ENCODE results near the gene SPECC1. TPM values are rescaled to one million over a fixed set of nuclear protein-coding genes. Genes with fewer than 3 reads are reported as not detected.

Gene SPECC1
- total RNA-seq, 6 donors from 2014 or later: 21.8 to 65.0 (median 33.9) TPM

GRCh38 chr17:20184977-20185619, 175.9 kb downstream of the SPECC1 start:
- Histone ChIP-seq H3K9me3 (no peaks in the 10 kb centered on the region), H3K36me3 (no peaks in the 10 kb centered on the region), H3K4me3 (no peak overlapping the region), H3K4me1 (no peaks in the 10 kb centered on the region), H3K27me3 (no peaks in the 10 kb centered on the region), H3K27ac (no peak overlapping the region)
- DNase-seq (no peak), ATAC-seq (ENCODE audit: low FRiP score in 2 of 2) (peak; percentile 65 to 72)
- TF ChIP-seq CTCF (IDR thresholded peaks at IDR 0.05) (no peak), POLR2A (IDR thresholded peaks at IDR 0.05) (no peak), EP300 (IDR thresholded peaks at IDR 0.05) (no peak), POLR2AphosphoS5 (IDR thresholded peaks at IDR 0.05) (no peak)
- WGBS, 2 donors: 78 to 81% methylated on average over 10 of the region's 10 CpGs

GRCh38 chr17:20187049-20187448, 177.9 kb downstream of the SPECC1 start:
- WGBS, 2 donors: 76 to 82% methylated on average over 4 of the region's 4 CpGs
- Histone ChIP-seq H3K36me3 (no peaks in the 10 kb centered on the region), H3K4me3 (no peak overlapping the region), H3K4me1 (no peaks in the 10 kb centered on the region), H3K27me3 (no peaks in the 10 kb centered on the region), H3K27ac (no peak overlapping the region), H3K9me3 (no peaks in the 10 kb centered on the region)
- TF ChIP-seq POLR2A (IDR thresholded peaks at IDR 0.05): no peak
- TF ChIP-seq POLR2AphosphoS5 (IDR thresholded peaks at IDR 0.05): no peak
- no peak for TF ChIP-seq CTCF (IDR thresholded peaks at IDR 0.05)
- no peak for TF ChIP-seq EP300 (IDR thresholded peaks at IDR 0.05)
- no peak for DNase-seq
- ATAC-seq (ENCODE audit: low FRiP score in 2 of 2): no peak

- no peak overlapping the region for H3K4me3 ChIP-seq
- no peak for DNase-seq
- WGBS, 2 donors: 83 to 92% methylated on average over 5 of the region's 5 CpGs
- no peak overlapping the region for H3K27ac ChIP-seq
- H3K9me3 ChIP-seq: no peaks in the 10 kb centered on the region
- no peak for TF ChIP-seq CTCF (IDR thresholded peaks at IDR 0.05)
- no peak for TF ChIP-seq POLR2A (IDR thresholded peaks at IDR 0.05)
- no peak for TF ChIP-seq POLR2AphosphoS5 (IDR thresholded peaks at IDR 0.05)
- no peak for TF ChIP-seq EP300 (IDR thresholded peaks at IDR 0.05)
- no peaks in the 10 kb centered on the region for H3K4me1 ChIP-seq
- H3K36me3 ChIP-seq: no peaks in the 10 kb centered on the region
- ATAC-seq (ENCODE audit: low FRiP score in 2 of 2): no peak
- H3K27me3 ChIP-seq: no peaks in the 10 kb centered on the region
Measured at GRCh38 chr17:20189302-20189701, 180.1 kb downstream of the SPECC1 start.

- Histone ChIP-seq H3K4me1 (no peaks in the 10 kb centered on the region), H3K27me3 (no peaks in the 10 kb centered on the region), H3K4me3 (no peak overlapping the region), H3K36me3 (no peaks in the 10 kb centered on the region), H3K27ac (no peak overlapping the region), H3K9me3 (no peaks in the 10 kb centered on the region)
- TF ChIP-seq EP300 (IDR thresholded peaks at IDR 0.05): no peak
- no peak for TF ChIP-seq POLR2A (IDR thresholded peaks at IDR 0.05)
- TF ChIP-seq CTCF (IDR thresholded peaks at IDR 0.05): no peak
- no peak for TF ChIP-seq POLR2AphosphoS5 (IDR thresholded peaks at IDR 0.05)
- 71 to 74% methylated on average over 2 of the region's 2 CpGs for WGBS, 2 donors
- ATAC-seq (ENCODE audit: low FRiP score in 2 of 2) (no peak), DNase-seq (no peak)
Measured at GRCh38 chr17:20189979-20190378, 180.8 kb downstream of the SPECC1 start.

- Histone ChIP-seq H3K27me3 (no peaks in the 10 kb centered on the region), H3K4me3 (no peak overlapping the region), H3K27ac (no peak overlapping the region), H3K9me3 (no peaks in the 10 kb centered on the region), H3K4me1 (no peaks in the 10 kb centered on the region), H3K36me3 (no peaks in the 10 kb centered on the region)
- TF ChIP-seq POLR2A (IDR thresholded peaks at IDR 0.05): no peak
- no peak for TF ChIP-seq POLR2AphosphoS5 (IDR thresholded peaks at IDR 0.05)
- no peak for TF ChIP-seq EP300 (IDR thresholded peaks at IDR 0.05)
- no peak for TF ChIP-seq CTCF (IDR thresholded peaks at IDR 0.05)
- 90% methylated on average over 3 of the region's 3 CpGs for WGBS, 2 donors
- ATAC-seq (ENCODE audit: low FRiP score in 2 of 2) (no peak), DNase-seq (no peak)
Measured at GRCh38 chr17:20190605-20191004, 181.4 kb downstream of the SPECC1 start.
